NCI-H1092 treated with DMSO at 0.1 percent for 48 hours (cell line): ENCODE results near the gene FOCAD.
"Not testable (repeated sequence)": the region's sequence is repeated elsewhere in the genome, so short reads cannot be mapped to it uniquely, and the experiment has no call there.

Experiments used
- DNase-seq: peaks from one replicate; lab custom pipeline; 2025; lab: John Stamatoyannopoulos, UW

FOCAD gene

GRCh38 chr9:20684035-20684874 is at the start of gene FOCAD:
FOCAD (plus strand) TSS chr9:20684259; CDS start chr9:20715354, 31,095 bp downstream.
- peak; percentile 97 for DNase-seq

- DNase-seq: no peak
Measured at GRCh38 chr9:20634895-20635294, 49.2 kb upstream of the FOCAD start.

- DNase-seq: no peak
Measured at GRCh38 chr9:20636888-20637440, 47.1 kb upstream of the FOCAD start.

GRCh38 chr9:20640331-20641187 is 43.5 kb upstream of the FOCAD start:
- DNase-seq: peak; percentile 38

GRCh38 chr9:20642045-20642444 is 42.0 kb upstream of the FOCAD start:
- DNase-seq: no peak

GRCh38 chr9:20643660-20644059 is 40.4 kb upstream of the FOCAD start:
- DNase-seq: no peak

GRCh38 chr9:20646656-20647055 is 37.4 kb upstream of the FOCAD start:
- DNase-seq: no peak

GRCh38 chr9:20649381-20649780 is 34.7 kb upstream of the FOCAD start:
- DNase-seq: no peak

- no peak for DNase-seq
Measured at GRCh38 chr9:20650313-20650712, 33.7 kb upstream of the FOCAD start.

GRCh38 chr9:20650750-20651299 is 33.2 kb upstream of the FOCAD start:
- no peak for DNase-seq

- no peak for DNase-seq
Measured at GRCh38 chr9:20651939-20652338, 32.1 kb upstream of the FOCAD start.

GRCh38 chr9:20658246-20658667 is 25.8 kb upstream of the FOCAD start:
- DNase-seq: not testable (repeated sequence)

GRCh38 chr9:20658677-20659473 is 25.2 kb upstream of the FOCAD start:
- peak; percentile 34 for DNase-seq

GRCh38 chr9:20659474-20659967 is 24.5 kb upstream of the FOCAD start:
- no peak for DNase-seq

GRCh38 chr9:20662156-20662555 is 21.9 kb upstream of the FOCAD start:
- DNase-seq: no peak

GRCh38 chr9:20663133-20663532 is 20.9 kb upstream of the FOCAD start:
- no peak for DNase-seq

GRCh38 chr9:20664501-20664900 is 19.6 kb upstream of the FOCAD start:
- no peak for DNase-seq

GRCh38 chr9:20670395-20670794 is 13.7 kb upstream of the FOCAD start:
- DNase-seq: no peak

GRCh38 chr9:20671635-20672034 is 12.4 kb upstream of the FOCAD start:
- no peak for DNase-seq

GRCh38 chr9:20673537-20673936 is 10.5 kb upstream of the FOCAD start:
- DNase-seq: not testable (repeated sequence)

GRCh38 chr9:20681467-20681866 is 2.6 kb upstream of the FOCAD start:
- DNase-seq: no peak
